LNCaP clone FGC (cell line): Measurements from ENCODE around the gene CELF1.

Experiments used
- DNase-seq: peaks from one replicate; pipeline ENCODE4 v3.0.0-alpha.2; 2011; ENCODE audit warnings: low read depth
- H3K4me3 ChIP-seq: 2 replicates; pipeline ENCODE4 v1.5.1; 2011; ENCODE audit warnings: mild to moderate bottlenecking, low read depth, low read length, control low read depth
- CTCF ChIP-seq: IDR thresholded peaks from 2 replicates; pipeline ENCODE4 v1.5.1; 2012; ENCODE audit warnings: mild to moderate bottlenecking; ENCODE audit not compliant: control insufficient read depth, insufficient read depth; ENCODE audit errors: extremely low read depth

Gene CELF1

GRCh38 chr11:47437218-47437745, 115.7 kb downstream of the CELF1 start:
- no peak overlapping the region for H3K4me3 ChIP-seq
- DNase-seq, result no peak

DNA sequence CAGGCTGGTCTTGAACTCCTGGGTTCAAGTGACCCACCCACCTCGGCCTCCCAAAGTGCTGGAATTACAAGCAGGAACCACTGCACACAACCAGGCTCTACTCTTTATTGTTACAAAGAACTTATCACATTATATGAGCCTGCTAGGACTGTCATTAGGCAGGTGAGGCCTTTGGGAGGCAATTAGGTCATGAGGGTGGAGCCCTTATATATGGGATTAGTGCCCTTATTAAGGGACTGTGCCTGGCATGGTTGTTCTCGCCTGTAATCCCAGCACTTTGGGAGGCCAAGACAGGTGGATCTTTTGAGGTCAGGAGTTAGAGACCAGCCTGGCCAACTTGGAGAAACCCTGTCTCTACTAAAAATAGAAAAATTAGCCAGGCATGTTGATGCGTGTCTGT, 116.2 kb downstream of the CELF1 start:
- H3K4me3 ChIP-seq, result no peak overlapping the region
- no peak for TF ChIP-seq CTCF
- no peak for DNase-seq

More at GRCh38 chr11:47437218-47437745, 115.7 kb downstream of the CELF1 start:
- no peak for TF ChIP-seq CTCF

DNA sequence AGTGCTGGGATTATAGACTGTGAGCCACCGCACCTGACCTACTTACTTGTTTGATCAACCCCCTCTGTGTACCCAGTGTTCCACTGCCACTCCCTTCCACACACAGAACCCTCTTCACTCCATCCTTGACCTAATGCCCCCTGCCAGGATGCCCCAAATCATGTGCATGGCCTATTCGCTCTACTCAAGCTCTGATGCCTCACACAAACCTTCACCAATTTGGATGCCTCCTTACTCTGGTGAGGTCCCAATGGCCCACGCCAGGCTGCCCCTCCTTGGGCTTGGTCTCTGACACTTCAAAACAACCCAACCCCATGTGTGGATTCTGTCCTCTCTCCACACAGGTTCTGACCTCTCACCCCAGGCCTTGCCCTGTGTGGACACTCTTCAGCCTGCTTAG, 117.2 kb downstream of the CELF1 start:
- no peak for DNase-seq
- TF ChIP-seq CTCF, result no peak
- H3K4me3 ChIP-seq, result no peak overlapping the region

- no peak for DNase-seq
- H3K4me3 ChIP-seq, result no peak overlapping the region
- TF ChIP-seq CTCF, result no peak
Measured at GRCh38 chr11:47434011-47434786, 118.7 kb downstream of the CELF1 start.

GRCh38 chr11:47433157-47433556, 119.8 kb downstream of the CELF1 start:
- no peak for DNase-seq
- no peak for TF ChIP-seq CTCF

GRCh38 chr11:47431356-47432083, 121.4 kb downstream of the CELF1 start:
- DNase-seq, result no peak
- H3K4me3 ChIP-seq, result no peak overlapping the region
- TF ChIP-seq CTCF, result no peak

More at GRCh38 chr11:47433157-47433556, 119.8 kb downstream of the CELF1 start:
- H3K4me3 ChIP-seq, result no peak overlapping the region
